GF-D8 (cell line): Measurements from ENCODE around the gene GFOD2.
"Not testable (repeated sequence)": the region's sequence is repeated elsewhere in the genome, so short reads cannot be mapped to it uniquely, and the experiment has no call there.

Experiments used
- DNase-seq: peaks from one replicate; lab custom pipeline; 2025; lab: John Stamatoyannopoulos, UW

Gene GFOD2

DNA sequence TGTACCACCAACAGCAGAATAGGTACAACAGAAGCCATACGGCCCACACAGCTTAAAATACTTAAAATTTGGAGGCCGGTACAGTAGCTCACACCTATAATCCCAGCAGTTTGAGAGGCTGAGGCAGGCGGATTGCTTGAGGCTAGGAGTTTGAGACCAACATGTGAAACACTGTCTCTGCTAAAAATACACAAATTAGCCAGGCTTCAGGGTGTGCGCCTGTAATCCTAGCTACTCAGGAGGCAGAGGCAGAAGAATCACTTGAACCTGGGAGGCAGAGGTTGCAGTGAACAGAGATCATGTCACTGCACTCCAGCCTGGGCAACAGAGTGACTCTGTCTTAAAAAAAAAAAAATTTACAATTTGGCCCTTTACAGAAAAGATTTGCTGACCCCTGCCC, 17.0 kb downstream of the GFOD2 start:
- no peak for DNase-seq

DNA sequence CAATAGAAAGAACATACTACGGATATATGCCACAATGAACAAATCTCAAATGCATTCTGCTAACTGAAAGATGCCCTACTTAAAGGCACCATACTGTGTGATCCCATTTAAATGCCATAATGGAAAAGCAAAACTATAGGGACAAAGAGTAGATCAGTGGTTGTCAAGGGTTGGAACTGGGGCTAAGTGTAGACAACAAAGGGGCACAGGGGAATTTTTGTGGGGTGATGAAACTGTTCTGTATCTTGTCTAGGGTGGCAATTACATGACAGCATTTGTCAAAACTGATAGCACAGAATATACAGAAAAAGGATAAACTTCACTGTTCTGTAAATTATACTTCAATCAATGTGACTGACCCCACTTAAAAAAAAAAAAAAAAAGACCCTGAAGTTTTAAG, 17.7 kb downstream of the GFOD2 start:
- DNase-seq, result no peak

DNA sequence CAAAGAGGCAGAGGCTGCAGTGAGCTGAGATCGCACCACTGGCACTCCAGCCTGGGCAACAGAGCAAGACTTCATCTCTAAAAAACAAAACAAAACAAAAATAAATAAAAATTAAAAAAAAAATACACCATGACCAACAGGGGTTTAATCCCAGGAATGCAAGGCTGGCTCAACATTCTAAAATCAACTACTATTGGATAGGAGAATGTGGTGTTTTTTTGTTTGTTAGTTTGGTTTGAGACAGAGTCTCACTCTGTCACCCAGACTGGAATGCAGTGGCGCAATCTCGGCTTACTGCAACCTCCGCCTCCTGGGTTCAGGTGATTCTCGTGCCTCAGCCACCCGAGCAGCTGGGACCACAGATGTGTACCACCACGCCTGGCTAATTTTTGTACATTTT, 19.9 kb downstream of the GFOD2 start:
- DNase-seq, result no peak

DNA sequence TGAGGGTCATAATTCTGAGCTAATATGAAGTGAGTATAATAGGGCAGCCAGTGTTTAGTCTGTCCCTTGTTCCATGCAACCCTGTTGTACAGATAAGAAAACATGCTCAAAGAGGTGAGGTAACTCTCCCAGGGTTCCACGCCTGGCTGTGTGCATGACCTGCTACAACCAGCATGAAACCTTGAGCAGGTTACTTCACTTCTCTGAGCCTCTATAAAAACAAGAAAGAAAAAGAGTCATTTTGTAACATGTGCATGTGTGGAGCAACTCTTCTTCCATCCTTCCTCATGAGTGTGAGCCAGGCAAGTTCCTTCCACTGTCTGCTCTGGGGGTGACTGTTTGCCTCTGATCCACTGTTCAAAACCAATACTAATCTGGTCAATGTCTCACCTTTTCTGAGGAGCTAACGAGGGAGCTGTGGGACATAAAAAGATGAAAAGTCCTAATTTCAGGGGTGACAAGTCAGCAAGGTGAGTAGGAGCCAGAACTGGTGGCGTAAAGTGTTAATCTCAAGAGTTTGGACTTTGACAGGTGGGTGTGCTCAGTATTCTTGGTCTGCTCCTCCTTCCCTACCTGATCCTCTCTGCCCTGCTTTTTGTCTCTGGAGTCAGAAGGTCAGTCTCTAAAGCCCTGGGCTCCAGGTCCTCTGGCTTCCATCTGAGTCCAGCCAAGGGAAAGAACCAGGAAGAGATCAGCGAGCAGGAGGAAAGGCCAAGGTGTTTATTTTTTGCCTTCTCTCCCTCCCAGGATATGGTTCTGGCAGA, 21.5 kb downstream of the GFOD2 start:
- peak; percentile 63 for DNase-seq

DNA sequence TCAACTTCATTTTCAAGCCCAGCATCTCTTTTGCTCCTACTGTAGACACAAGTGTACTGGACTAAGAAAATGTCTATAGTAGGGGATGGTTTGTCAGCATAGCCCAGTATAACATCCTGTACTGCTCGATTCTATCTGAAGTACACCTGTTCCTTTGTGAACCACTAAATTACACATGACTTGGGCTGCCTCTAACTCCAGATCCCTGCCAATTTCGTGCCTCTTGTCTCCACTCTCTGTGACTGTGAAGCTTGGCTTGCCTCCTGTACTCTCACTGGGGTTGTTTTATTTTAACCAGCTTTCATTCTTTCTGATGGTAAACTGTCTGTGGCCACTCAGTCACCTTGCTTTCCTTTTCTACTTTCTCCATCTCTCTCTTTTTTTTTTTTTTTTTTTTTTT, 24.5 kb downstream of the GFOD2 start:
- no peak for DNase-seq

DNA sequence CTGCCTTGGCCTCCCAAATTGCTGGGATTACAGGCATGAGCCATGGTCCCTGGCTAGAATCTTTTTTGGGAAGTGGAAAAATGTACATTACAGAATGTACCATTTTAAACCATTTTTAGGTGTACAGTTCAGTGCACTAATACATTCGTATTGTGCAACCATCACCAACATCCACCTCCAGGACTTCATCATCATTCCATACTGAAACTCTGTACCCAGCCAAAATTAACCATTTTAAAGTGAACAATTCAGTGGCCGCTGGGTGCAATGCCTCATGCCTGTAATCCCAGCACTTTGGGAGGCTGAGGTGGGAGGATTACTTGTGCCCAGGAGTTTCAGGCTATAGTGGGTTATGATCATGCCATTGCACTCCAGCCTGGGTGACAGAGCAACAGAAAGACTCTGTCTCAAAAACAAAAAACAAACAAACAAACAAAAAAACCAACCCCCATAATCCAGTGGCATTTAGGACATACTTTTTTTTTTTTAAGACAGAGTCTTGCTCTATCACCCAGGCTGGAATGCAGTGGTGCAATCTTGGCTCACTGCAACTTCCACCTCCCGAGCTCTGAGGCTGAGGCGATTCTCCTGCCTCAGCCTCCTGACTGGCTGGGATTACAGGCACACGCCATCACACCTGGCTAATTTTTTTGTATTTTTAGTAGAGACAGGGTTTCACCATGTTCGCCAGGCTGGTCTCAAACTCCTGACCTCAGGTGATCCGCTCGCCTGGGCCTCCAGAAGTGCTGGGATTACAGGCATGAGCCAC, 25.4 kb downstream of the GFOD2 start:
- not testable (repeated sequence) for DNase-seq

DNA sequence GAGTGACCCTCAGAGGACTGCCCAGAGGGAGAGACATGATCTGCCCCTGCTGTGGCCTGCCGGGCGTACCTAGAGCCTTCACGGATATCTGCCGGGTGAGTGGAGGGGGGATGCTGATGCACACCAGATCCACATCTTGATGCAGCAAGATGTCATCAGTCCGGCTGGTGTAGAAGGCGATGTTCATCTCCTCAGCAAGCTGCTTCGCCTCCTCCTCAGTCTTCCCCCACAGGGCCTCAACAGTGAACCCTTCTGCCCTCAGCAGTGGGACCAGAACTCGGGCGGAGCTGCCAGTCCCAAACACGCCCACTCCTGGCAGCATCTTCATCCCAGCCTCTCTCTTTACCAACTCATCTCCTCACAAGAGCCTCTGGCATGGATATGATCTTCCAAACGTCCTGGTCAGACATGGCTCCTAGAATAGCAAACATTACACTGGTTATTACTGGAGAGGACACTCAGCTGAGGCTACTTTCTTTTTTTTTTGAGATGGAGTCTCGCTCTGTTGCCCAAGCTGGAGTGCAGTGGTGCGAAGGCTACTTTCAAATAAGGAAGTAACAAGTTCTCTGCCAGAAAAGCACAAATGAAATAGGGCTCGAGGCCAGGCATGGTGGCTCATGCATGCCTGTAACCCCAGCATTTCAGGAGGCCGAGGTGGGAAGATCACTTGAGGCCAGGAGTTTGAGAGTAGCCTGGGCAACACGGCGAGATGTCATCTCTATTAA, 33.6 kb downstream of the GFOD2 start:
- no peak for DNase-seq

DNA sequence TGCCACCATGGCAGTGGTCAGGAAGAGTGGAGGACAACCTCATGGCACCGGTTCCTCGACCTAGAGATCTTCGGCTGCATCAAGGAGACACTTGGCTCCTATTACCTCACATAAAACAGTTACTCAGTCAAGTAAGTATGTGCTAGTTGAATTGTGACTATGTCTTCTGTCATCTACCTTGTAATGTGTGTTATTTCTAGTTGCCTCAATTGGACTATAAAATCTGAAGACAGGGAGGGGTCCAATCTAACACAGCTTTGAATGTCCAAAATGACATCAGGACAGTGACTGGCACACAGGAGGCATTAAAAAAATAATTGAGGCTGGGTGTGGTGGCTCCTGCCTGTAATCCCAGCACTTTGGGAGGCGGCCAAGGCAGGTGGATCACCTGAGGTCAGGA, 35.3 kb downstream of the GFOD2 start:
- no peak for DNase-seq

DNA sequence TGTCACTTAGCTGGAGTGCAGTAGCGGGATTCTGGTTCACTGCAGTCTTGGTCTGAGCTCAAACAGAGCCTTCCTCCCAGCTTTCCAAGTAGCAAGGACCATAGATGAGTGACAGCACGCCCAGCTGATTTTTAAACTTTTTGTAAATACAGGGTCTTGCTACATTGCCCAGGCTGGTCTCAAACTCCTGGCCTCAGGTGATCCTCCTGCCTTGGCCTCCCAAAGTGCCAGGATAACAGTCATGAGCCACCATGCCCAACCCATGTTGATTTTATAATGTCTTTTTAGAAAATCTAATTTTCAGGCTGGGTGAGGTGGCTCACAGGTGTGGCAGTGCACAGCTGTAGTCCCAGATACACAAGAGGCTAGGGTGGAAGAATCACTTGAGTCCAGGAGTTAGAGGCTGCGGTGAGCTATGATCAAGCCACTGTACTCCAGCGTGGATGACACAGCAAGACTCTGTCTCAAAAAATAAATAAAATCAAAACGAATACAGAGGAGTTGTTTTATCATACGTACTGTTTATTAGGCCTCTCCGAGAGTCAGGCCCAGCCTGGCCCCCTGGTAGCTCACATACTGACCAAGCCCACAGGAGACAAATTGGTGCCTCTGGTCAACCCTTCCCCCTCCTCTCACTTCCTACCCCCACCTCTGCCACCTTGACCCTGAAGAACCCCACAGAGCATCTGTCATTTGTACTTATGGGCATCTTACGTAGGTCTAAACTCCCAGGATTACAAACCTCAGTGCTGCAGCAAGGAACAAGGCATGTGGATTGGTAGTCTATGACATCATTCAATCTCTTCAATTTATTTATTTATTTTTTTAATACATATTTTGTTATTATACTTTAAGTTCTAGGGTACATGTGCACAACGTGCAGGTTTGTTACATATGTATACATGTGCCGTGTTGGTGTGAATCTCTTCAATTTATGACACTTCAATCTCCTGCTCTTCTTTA, 38.9 kb downstream of the GFOD2 start:
- no peak for DNase-seq

DNA sequence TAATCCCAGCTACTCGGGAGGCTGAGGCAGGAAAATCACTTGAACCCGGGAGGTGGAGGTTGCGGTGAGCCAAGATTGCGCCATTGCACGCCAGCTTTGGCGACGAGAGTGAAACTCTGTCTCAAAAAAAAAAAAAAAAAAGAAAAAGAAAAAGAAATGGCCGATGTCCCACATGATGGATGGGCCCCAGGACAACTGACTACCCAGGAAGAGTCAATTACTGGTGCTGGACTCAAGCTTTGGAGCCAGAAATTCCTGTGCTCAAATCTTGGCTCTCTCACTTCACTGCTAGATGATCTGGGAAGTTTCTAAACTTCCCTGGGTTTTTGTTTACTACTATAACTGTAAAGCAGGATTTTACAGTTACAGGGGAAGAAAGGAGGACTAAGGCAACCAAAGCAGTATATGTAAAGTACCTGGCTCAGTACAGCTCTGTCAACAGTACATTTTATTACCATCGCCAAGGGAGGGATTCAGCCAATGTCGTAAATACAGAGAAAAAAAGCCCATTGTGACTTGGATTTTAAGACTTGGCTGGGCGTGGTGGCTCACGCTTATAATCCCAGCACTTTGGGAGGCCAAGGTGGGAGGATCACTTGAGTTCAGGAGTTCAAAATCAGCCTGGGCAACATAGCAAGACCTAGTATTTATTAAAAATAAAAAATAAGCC, 40.6 kb downstream of the GFOD2 start:
- DNase-seq, result no peak

DNA sequence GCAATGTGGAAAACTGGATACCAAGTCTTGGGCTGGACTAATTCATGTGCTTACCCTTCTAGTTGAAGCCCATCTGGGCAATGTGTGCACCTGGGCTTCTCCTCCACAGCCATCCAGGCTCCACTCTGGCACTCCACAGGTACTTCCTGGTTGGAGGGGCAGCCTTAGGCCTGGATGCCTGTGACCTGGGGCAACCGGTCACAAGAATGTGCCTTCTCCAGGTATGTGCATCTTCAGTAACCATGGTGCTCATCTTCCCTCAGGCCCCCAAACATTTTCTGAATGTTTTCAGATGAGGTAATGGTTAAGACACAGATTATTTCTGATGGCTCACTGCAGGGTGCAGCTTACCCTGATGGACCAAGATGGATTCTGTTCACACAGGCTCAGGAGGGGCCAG, 41.4 kb downstream of the GFOD2 start:
- DNase-seq, result no peak

DNA sequence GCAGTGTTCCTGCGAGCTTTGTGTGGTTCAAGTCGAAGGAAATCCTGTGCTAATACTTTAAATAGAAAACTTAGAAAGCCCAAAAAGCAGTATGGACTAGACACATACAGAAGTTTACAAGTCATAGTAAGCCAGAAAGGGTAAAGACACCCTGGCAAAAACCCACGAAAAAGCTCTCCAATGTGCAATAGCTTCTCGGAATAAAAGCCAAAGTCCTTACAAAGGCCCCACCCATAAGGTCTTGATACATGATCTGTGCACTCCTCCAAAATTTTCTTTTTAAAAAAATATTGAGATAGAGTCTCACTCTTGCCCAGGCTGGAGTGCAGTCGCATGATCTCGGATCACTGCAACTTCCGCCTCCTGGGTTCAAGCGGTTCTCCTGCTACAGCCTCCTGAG, 42.2 kb downstream of the GFOD2 start:
- DNase-seq, result no peak

DNA sequence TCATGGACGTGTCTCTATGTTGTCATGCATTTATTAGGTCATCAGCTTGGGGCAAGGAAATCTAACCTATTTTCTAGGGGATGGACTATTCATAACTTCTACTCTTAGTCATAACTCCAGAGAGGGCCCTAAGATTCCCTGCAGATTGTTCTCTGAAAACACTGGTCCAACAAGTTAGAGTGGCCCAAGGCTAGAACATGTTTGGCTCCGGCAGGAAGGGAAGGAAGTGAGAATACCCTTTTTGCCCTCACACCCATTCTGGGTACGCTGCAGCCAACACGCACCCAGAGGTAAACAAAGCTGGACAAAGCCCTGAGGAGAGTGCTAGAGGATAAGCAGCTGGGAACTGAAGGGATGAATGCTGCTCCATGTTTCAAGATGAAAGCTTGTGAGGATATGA, 42.6 kb downstream of the GFOD2 start:
- no peak for DNase-seq

DNA sequence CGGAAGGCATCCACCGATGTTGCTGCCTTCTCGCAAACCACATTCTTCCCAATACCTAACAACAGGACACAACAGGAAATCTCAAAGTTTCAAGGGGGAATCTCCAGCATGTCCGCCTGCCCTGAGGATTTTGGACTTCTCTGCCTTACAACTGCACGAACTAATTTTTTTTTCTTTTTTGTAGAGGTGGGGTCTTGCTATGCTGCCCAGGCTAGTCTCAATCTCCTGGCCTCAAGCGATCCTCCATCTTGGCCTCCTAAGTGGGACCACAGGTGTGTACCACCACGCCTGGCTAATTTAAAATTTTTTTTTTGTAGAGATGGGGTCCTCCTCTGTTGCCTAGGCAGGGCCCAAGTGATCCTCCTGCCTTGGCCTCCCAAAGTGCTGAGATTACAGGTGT, 43.1 kb downstream of the GFOD2 start:
- no peak for DNase-seq

DNA sequence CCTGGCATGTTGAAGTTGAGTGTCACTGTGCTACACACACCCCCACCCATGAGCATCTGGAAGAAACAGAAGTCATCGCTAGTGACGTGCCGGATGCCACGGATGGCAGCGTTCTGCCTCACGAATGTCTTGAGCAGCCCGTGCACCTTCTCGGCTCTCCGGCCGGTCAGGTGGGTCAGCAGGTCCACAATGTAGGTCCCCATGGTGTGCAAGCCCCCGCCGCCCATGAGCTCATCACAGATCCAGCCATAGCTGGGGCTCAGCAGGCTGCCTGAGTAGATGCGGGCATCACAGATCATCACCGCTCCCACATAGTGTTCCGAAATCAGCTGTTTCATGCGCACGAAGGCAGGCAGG, 43.6 kb downstream of the GFOD2 start:
- no peak for DNase-seq

DNA sequence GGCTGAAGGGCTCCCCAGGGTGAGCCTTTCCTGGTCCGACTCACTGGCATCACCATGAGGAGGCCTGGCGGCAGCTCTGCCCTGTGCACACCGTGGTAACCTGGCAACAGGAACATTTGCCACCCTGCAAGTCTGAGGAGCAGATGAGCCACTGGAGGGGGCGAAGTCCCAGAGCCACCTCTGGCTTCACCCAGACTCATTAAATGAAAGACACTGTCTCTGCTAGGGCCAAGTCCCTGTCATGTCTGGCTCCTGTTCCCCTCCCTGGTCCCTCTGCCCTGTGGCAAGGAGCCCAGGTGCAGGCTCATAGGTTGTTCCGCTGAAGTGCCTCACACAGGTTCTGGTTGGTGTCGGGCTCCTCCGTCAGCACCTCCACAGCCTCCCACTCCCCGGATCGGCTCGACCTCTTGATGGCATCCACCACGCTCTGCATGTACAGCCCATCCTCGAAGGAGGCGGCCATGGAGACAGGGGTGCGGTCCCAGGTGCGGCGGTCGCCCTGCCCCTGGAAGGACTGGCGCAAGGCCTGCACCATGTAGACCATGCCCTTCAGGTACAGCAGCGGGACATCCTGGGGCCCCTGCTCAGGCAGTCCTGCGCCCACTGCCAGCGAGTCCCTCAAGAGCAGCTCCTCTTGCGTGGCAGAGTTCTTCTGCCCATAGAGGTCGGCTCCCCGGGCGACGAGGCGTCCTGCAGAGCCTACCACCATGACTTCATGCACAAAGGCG, 44.1 kb downstream of the GFOD2 start:
- DNase-seq, result no peak

DNA sequence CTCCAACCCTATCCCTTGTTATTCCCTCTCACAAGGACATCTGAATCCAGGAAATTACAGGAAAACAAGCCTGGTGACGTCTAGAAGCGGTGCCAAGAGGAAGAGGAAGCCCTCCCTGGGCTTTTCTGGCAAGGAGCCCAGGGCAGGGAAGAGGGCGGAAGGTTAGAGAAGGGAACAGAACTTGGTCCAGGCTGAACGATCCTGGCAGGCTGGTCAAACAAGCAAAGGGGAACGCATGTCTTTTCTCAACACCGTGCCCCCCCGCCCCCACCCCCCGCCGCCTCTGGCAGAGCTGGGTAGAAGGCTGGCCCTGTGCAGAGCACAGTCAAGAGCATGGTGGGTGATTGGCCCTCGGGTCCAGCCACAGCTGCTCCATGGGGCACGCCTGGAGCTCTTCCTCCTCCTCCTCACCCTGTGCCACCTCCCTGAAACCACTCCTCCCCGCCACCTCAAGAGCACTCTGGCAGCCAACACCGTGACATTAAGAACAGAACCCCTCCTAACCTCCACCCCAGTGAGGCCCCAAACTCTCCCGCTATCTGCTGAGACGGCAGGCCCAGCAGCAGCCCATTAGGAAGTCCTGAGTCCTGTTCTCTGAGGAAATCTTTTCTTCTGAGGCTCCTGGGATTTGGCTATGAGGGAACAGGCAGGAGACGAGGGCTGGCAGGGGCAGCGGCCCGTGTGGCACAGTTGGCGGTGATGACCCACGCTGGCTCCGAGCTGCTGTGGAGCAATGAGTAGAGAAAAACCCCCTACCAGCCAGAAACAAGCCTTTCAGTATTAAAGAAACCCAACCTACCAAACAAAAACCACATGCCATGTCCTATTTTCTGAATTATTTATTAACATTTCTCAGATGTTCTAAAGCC, 45.2 kb downstream of the GFOD2 start:
- peak; percentile 55 for DNase-seq

DNA sequence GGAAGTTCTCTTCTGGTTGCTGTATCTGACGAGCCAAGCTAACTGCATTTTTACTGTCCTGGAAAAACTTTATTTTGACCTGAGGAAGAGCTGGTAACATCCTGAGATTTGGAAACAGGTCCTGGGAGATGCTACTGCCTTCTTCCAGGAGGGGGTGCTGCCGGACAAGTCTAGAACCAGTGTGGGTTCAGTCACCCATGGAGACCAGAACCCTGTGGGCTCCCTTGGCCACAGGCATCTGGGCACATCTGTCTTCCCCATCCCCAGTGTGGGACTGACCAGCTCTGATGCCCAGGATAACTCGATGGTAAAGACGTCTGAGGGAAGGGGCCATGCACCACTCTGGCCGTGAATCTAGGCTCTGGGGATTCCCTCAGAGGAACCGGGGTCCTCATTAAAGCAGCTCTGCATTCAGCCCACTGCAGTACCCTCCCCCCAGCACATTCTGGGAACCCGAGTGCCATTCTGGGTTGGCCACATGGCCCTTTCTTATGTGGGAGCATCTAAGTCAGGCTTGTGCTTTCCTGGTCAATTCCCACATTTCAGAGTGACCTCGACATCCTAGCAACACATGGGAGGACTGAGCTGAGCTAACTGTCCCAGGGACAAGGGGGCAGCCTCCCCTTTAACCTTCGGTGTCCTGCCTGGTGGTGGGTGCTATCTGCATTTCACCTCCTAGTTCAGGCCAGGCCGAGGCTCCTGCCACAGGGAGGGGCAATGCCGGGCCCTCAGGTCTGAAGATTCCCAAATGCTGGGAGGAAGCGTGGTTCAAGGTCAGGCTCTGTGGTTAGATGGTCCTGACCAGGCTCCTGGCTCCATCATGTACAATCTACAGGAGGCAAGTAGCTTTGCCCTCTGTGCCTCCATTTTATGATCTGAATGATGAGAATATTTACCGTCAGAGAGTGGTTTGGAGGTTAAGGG, 46.1 kb downstream of the GFOD2 start:
- DNase-seq, result peak; percentile 34

DNA sequence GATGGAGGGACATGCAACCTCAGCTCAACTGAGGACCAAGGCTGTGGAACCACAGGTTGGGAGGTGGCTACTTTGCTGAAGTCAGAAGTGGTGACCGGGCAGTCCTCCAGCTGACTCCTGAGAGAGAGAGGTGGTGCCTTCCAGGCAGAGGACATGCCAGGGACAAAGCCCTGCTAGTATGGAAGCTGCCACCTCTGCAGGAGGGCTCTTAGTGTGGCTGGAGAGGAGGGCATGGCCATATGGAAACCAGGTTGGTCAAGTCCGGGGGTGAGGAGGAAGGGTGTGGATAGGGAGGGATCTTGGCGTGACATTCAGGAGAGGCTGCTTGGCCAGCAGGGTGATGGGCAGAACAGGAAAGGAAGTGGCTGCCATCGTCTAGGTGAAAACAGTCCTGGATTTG, 46.8 kb downstream of the GFOD2 start:
- no peak for DNase-seq
